ENCODE measurements around the gene CITED2.
A peak's percentile ranks its signal among the peaks of the same experiment; 100 is the strongest.

Gene CITED2

GRCh38 chr6:139375226-139376016, 973 bp upstream of the CITED2 start:
- H3K27ac ChIP-seq (ENCODE audit: low read length, poor library complexity, severe bottlenecking), result peak overlapping the region; percentile 99
- H2AFZ ChIP-seq (ENCODE audit: low read depth, low read length), result peak overlapping the region; percentile 84
- peak overlapping the region; percentile 95 to 96 for H2BK12ac ChIP-seq (ENCODE audit: low read length in 2 of 2)
- peak overlapping the region in 1 of 2 experiments; percentile 93 for H3K14ac ChIP-seq (ENCODE audit: low read length in 2 of 2)
- peak overlapping the region; percentile 72 to 95 for H3K4me3 ChIP-seq (ENCODE audit: insufficient read depth in 1 of 2, low read depth in 1 of 2, low read length in 2 of 2)
- H2BK15ac ChIP-seq (ENCODE audit: low read depth, poor library complexity, severe bottlenecking), result peak overlapping the region; percentile 100
- H3K4me2 ChIP-seq (ENCODE audit: low read length, poor library complexity, severe bottlenecking), result peak overlapping the region; percentile 94
- H4K91ac ChIP-seq (ENCODE audit: low read length), result peak overlapping the region; percentile 96
- peaks cover 3% of the 10 kb centered on the region for H3K79me1 ChIP-seq (replicated peaks; ENCODE audit: low read length, poor library complexity, severe bottlenecking)
- H3K27me3 ChIP-seq (ENCODE audit: control insufficient read depth in 1 of 2, insufficient read depth in 1 of 2, low read length in 2 of 2), result no peaks in the 10 kb centered on the region
- H3K23ac ChIP-seq (ENCODE audit: low read length in 2 of 2), result peak overlapping the region in 1 of 2 experiments; percentile 95
- peak overlapping the region; percentile 100 for H2BK5ac ChIP-seq (ENCODE audit: low read depth, low read length, poor library complexity, severe bottlenecking)
- peak; percentile 98 for DNase-seq
- peaks cover 6% of the 10 kb centered on the region for H3K4me1 ChIP-seq (ENCODE audit: control insufficient read depth, insufficient read depth, low read depth, low read length)
- peak overlapping the region; percentile 88 to 94 for H3K4ac ChIP-seq (ENCODE audit: low read depth in 1 of 2, low read length in 2 of 2)
- peaks cover 11 to 21% of the 10 kb centered on the region in 2 experiments for H3K36me3 ChIP-seq (ENCODE audit: control insufficient read depth in 1 of 2, insufficient read depth in 2 of 2, low read depth in 1 of 2, low read length in 2 of 2)
- peak overlapping the region; percentile 99 for H3K18ac ChIP-seq (ENCODE audit: low read depth in 1 of 2, low read length in 2 of 2)
- peak overlapping the region; percentile 100 for H2BK120ac ChIP-seq (ENCODE audit: low read depth, low read length)
- H3K9ac ChIP-seq (ENCODE audit: low read length), result peak overlapping the region; percentile 99
- peak overlapping the region; percentile 97 for H4K8ac ChIP-seq (ENCODE audit: low read length)
- H3K9me3 ChIP-seq (ENCODE audit: control insufficient read depth, low read length), result no peaks in the 10 kb centered on the region
- H2AK5ac ChIP-seq (ENCODE audit: low read length, severe bottlenecking), result peak overlapping the region; percentile 81
- under 1% methylated on average over 32 of the region's 44 CpGs for WGBS

- Histone ChIP-seq H3K27ac (ENCODE audit: low read length, poor library complexity, severe bottlenecking) (peak overlapping the region; percentile 92), H3K18ac (ENCODE audit: low read depth in 1 of 2, low read length in 2 of 2) (peak overlapping the region; percentile 94 to 98), H3K14ac (ENCODE audit: low read length in 2 of 2) (peak overlapping the region; percentile 78 to 96), H3K4me3 (ENCODE audit: insufficient read depth in 1 of 2, low read depth in 1 of 2, low read length in 2 of 2) (peak overlapping the region; percentile 76 to 95), H2BK120ac (ENCODE audit: low read depth, low read length) (peak overlapping the region; percentile 57), H2BK5ac (ENCODE audit: low read depth, low read length, poor library complexity, severe bottlenecking) (peak overlapping the region; percentile 67), H3K23ac (ENCODE audit: low read length in 2 of 2) (peak overlapping the region; percentile 61 to 81), H3K4me1 (ENCODE audit: control insufficient read depth, insufficient read depth, low read depth, low read length) (peaks cover 4% of the 10 kb centered on the region), H3K79me1 (replicated peaks; ENCODE audit: low read length, poor library complexity, severe bottlenecking) (peaks cover 3% of the 10 kb centered on the region), H3K36me3 (ENCODE audit: control insufficient read depth in 1 of 2, insufficient read depth in 2 of 2, low read depth in 1 of 2, low read length in 2 of 2) (peaks cover 11 to 21% of the 10 kb centered on the region in 2 experiments), H2BK15ac (ENCODE audit: low read depth, poor library complexity, severe bottlenecking) (peak overlapping the region; percentile 78), H3K9ac (ENCODE audit: low read length) (peak overlapping the region; percentile 99), H4K8ac (ENCODE audit: low read length) (peak overlapping the region; percentile 85), H3K9me3 (ENCODE audit: control insufficient read depth, low read length) (no peaks in the 10 kb centered on the region), H2BK12ac (ENCODE audit: low read length in 2 of 2) (peak overlapping the region in 1 of 2 experiments; percentile 59), H4K91ac (ENCODE audit: low read length) (peak overlapping the region; percentile 71), H2AFZ (ENCODE audit: low read depth, low read length) (no peak overlapping the region), H2AK5ac (ENCODE audit: low read length, severe bottlenecking) (peak overlapping the region; percentile 30), H3K27me3 (ENCODE audit: control insufficient read depth in 1 of 2, insufficient read depth in 1 of 2, low read length in 2 of 2) (no peaks in the 10 kb centered on the region), H3K4ac (ENCODE audit: low read depth in 1 of 2, low read length in 2 of 2) (peak overlapping the region; percentile 80 to 98), H3K4me2 (ENCODE audit: low read length, poor library complexity, severe bottlenecking) (peak overlapping the region; percentile 7)
- WGBS, result 1% methylated on average over 25 of the region's 25 CpGs
- no peak for DNase-seq
Measured at GRCh38 chr6:139373928-139374356, 506 bp downstream of the CITED2 start.

GRCh38 chr6:139373154-139373927, 1.1 kb downstream of the CITED2 start:
- under 1% methylated on average over 51 of the region's 57 CpGs for WGBS
- H2BK15ac ChIP-seq (ENCODE audit: low read depth, poor library complexity, severe bottlenecking), result peak overlapping the region; percentile 78
- peak overlapping the region; percentile 99 for H3K9ac ChIP-seq (ENCODE audit: low read length)
- peak overlapping the region; percentile 7 for H3K4me2 ChIP-seq (ENCODE audit: low read length, poor library complexity, severe bottlenecking)
- DNase-seq, result peak; percentile 58
- peak overlapping the region; percentile 80 to 98 for H3K4ac ChIP-seq (ENCODE audit: low read depth in 1 of 2, low read length in 2 of 2)
- peak overlapping the region; percentile 40 for H2BK5ac ChIP-seq (ENCODE audit: low read depth, low read length, poor library complexity, severe bottlenecking)
- no peak overlapping the region for H2BK120ac ChIP-seq (ENCODE audit: low read depth, low read length)
- peak overlapping the region; percentile 76 to 95 for H3K4me3 ChIP-seq (ENCODE audit: insufficient read depth in 1 of 2, low read depth in 1 of 2, low read length in 2 of 2)
- peaks cover 6% of the 10 kb centered on the region for H3K4me1 ChIP-seq (ENCODE audit: control insufficient read depth, insufficient read depth, low read depth, low read length)
- peak overlapping the region; percentile 92 for H3K27ac ChIP-seq (ENCODE audit: low read length, poor library complexity, severe bottlenecking)
- H3K14ac ChIP-seq (ENCODE audit: low read length in 2 of 2), result peak overlapping the region; percentile 25 to 96
- H3K23ac ChIP-seq (ENCODE audit: low read length in 2 of 2), result peak overlapping the region; percentile 61 to 81
- no peak overlapping the region for H2AK5ac ChIP-seq (ENCODE audit: low read length, severe bottlenecking)
- H4K91ac ChIP-seq (ENCODE audit: low read length), result peak overlapping the region; percentile 71
- peak overlapping the region; percentile 85 for H4K8ac ChIP-seq (ENCODE audit: low read length)
- H3K79me1 ChIP-seq (replicated peaks; ENCODE audit: low read length, poor library complexity, severe bottlenecking), result peaks cover 3% of the 10 kb centered on the region
- H2AFZ ChIP-seq (ENCODE audit: low read depth, low read length), result no peak overlapping the region
- H3K9me3 ChIP-seq (ENCODE audit: control insufficient read depth, low read length), result no peaks in the 10 kb centered on the region
- H2BK12ac ChIP-seq (ENCODE audit: low read length in 2 of 2), result peak overlapping the region in 1 of 2 experiments; percentile 59
- peaks cover 11 to 21% of the 10 kb centered on the region in 2 experiments for H3K36me3 ChIP-seq (ENCODE audit: control insufficient read depth in 1 of 2, insufficient read depth in 2 of 2, low read depth in 1 of 2, low read length in 2 of 2)
- peak overlapping the region; percentile 94 to 98 for H3K18ac ChIP-seq (ENCODE audit: low read depth in 1 of 2, low read length in 2 of 2)
- no peaks in the 10 kb centered on the region for H3K27me3 ChIP-seq (ENCODE audit: control insufficient read depth in 1 of 2, insufficient read depth in 1 of 2, low read length in 2 of 2)
